ENCODE data around the gene ATF6. TPM values are rescaled to one million over a fixed set of nuclear protein-coding genes. Genes with fewer than 3 reads are reported as not detected.

ATF6 gene
- total RNA-seq, 1 donor from 2014 or later, result 22.9 TPM

DNA sequence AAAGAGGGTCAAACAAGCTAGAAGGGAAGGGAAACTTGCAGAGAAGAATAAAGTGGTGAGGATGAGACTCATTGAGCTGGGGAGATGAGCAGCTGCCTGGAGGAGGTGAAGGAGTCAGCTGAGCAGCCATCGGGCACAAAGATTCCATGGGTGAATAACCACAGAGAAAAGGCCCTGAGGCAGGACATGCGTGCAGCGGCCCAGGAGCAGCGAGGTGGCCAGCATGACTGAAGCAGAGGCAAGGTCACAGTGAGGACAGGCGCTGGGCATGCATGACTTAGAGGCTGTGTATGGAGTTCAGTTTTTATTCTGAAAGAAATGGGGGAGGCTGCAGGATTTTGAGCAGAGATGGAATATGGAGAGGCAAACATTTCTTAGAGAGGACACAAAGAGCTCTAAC is 232.7 kb downstream of the ATF6 start:
- no peak for DNase-seq (ENCODE audit: extremely low spot score, unreplicated experiment)
- H3K36me3 Mint-ChIP-seq, result peaks cover 18% of the 10 kb centered on the region
- H3K4me3 Mint-ChIP-seq, result no peak overlapping the region
- no peak overlapping the region for H3K27ac Mint-ChIP-seq
- no peaks in the 10 kb centered on the region for H3K9me3 Mint-ChIP-seq
- H3K4me1 Mint-ChIP-seq (ENCODE audit: unreplicated experiment), result peaks cover 8% of the 10 kb centered on the region
- no peaks in the 10 kb centered on the region for H3K27me3 Mint-ChIP-seq
- TF ChIP-seq, protein P1, sequence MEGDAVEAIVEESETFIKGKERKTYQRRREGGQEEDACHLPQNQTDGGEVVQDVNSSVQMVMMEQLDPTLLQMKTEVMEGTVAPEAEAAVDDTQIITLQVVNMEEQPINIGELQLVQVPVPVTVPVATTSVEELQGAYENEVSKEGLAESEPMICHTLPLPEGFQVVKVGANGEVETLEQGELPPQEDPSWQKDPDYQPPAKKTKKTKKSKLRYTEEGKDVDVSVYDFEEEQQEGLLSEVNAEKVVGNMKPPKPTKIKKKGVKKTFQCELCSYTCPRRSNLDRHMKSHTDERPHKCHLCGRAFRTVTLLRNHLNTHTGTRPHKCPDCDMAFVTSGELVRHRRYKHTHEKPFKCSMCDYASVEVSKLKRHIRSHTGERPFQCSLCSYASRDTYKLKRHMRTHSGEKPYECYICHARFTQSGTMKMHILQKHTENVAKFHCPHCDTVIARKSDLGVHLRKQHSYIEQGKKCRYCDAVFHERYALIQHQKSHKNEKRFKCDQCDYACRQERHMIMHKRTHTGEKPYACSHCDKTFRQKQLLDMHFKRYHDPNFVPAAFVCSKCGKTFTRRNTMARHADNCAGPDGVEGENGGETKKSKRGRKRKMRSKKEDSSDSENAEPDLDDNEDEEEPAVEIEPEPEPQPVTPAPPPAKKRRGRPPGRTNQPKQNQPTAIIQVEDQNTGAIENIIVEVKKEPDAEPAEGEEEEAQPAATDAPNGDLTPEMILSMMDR (conservative IDR thresholded peaks at IDR 0.05), result no peak

DNA sequence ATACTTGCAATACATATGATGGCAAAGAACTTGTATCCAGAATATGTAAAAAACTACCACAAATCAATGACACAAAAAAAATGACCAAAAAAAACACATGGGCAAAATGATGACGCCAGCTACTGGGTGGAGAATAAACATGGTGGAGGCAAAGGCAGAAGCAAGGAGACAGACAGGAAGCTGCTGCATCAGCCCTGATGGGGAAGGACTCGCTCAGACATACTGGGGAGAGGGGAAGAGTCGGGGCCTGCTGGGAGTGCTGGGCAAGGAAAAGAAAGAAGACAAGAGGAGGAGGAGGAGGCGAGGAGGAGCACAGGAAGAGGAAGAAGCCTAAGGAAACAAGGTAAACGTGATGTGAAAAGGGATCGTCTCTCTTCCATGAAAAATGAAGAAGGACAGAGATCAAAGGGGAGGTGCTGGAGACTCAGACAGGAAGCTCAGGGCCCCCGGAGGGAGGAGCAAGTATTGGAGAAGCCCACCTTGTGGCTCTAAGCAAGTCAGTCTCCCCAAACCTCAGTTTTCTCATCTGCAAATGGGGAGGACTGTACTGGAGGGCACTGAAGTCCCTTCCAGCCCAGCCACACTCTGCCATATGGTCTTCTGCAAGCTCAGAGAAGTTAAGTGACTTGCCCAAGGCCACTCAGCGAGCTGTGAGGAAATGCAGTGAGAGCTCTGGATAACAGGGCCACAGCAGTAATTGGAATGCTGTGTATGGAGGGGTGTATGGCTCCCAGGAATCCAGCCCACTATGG is 233.4 kb downstream of the ATF6 start:
- Mint-ChIP-seq H3K4me3 (no peak overlapping the region), H3K9me3 (no peaks in the 10 kb centered on the region), H3K4me1 (ENCODE audit: unreplicated experiment) (peaks cover 15% of the 10 kb centered on the region), H3K27me3 (no peaks in the 10 kb centered on the region), H3K27ac (no peak overlapping the region), H3K36me3 (peaks cover 15% of the 10 kb centered on the region)
- no peak for DNase-seq (ENCODE audit: extremely low spot score, unreplicated experiment)
- TF ChIP-seq, protein P1 (conservative IDR thresholded peaks at IDR 0.05), result no peak

DNA sequence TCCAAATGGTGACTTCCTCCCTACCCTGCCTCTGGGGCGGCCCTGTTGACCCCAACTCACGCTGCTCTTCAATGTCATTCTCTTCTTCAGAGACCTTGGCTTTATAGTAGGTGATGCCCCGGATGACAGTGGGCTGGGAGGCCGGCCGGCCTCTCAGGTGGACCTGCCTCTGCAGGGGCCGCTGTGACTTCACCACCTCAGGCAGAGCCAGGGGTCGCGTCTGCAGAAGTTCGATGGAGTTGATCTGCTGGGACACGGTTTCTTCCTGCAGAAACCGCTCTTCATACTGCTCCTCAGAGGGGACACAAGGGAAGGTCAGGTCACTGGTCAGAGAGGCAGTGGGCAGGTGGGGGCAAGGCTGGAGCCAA is 233.9 kb downstream of the ATF6 start:
- H3K9me3 Mint-ChIP-seq, result no peaks in the 10 kb centered on the region
- no peak overlapping the region for H3K27ac Mint-ChIP-seq
- peaks cover 20% of the 10 kb centered on the region for H3K4me1 Mint-ChIP-seq (ENCODE audit: unreplicated experiment)
- no peaks in the 10 kb centered on the region for H3K27me3 Mint-ChIP-seq
- no peak overlapping the region for H3K4me3 Mint-ChIP-seq
- no peak for DNase-seq (ENCODE audit: extremely low spot score, unreplicated experiment)
- TF ChIP-seq, protein P1 (conservative IDR thresholded peaks at IDR 0.05), result no peak
- peaks cover 17% of the 10 kb centered on the region for H3K36me3 Mint-ChIP-seq

DNA sequence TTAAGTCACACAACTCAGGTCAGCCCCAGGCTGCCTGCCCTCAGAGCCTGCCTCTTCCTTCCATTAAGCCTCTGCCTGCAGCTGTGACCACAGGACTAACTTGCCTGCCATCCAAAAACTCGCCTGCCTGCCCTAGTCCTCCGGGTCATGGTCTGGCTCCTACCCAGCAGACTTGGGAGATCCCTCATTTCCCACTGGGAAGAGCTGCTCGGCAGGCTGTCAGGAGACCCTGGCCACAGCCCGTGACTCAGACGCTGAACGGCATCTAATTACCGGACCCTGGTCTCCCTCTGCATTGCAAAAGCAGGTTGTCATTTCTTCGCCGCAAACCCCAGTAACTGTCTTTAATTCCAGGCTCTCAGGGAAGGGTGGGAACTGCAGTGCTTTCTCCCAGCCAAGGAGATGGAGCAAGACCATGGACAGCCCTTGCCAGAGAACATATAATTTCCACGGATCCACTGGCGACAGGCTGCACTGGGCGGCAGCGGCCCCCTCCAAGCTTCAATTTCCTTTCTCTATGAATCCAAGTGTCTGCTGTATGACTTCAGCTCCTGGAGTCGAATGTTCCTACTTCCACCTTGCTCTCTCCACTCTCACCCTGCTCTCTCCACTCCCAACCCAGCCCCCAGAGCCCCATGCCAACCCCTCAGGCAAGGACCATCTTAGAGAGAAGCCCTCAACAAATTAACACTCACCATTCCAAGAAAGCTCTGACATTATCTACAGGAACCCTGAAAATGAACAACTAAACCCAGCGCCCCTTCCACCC is 237.1 kb downstream of the ATF6 start:
- TF ChIP-seq, protein P1 (conservative IDR thresholded peaks at IDR 0.05), result no peak
- no peak for DNase-seq (ENCODE audit: extremely low spot score, unreplicated experiment)
- H3K27ac Mint-ChIP-seq, result peak overlapping the region; percentile 72
- no peaks in the 10 kb centered on the region for H3K9me3 Mint-ChIP-seq
- no peaks in the 10 kb centered on the region for H3K27me3 Mint-ChIP-seq
- H3K36me3 Mint-ChIP-seq, result peaks cover 10% of the 10 kb centered on the region
- H3K4me1 Mint-ChIP-seq (ENCODE audit: unreplicated experiment), result peaks cover 26% of the 10 kb centered on the region
- peak overlapping the region; percentile 35 for H3K4me3 Mint-ChIP-seq

DNA sequence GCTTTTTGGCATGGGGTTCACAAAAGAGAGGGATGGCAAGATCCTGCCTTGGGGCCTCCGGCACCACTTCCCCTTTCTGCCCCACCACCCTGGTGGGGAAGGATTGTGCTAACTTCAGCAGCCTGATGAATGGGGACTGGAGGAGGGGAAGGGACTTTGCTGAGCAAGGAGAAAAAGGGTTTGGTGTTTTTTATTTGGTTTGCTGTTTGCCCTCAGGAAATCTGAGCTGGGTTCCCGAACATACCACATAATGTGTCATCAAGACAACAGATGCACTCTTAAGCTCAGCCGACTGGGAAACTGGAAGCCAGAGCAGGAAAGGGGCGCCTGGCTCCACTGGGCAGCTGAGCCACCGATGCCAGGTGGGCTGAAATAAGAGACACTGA is 237.7 kb downstream of the ATF6 start:
- TF ChIP-seq, protein P1 (conservative IDR thresholded peaks at IDR 0.05), result no peak
- Mint-ChIP-seq H3K9me3 (no peaks in the 10 kb centered on the region), H3K36me3 (peaks cover 10% of the 10 kb centered on the region), H3K27ac (peak overlapping the region; percentile 72), H3K4me1 (ENCODE audit: unreplicated experiment) (peaks cover 26% of the 10 kb centered on the region), H3K4me3 (peak overlapping the region; percentile 35), H3K27me3 (no peaks in the 10 kb centered on the region)
- DNase-seq (ENCODE audit: extremely low spot score, unreplicated experiment), result no peak
